Measurements from ENCODE around the gene GRIK2.

GRIK2 gene

DNA sequence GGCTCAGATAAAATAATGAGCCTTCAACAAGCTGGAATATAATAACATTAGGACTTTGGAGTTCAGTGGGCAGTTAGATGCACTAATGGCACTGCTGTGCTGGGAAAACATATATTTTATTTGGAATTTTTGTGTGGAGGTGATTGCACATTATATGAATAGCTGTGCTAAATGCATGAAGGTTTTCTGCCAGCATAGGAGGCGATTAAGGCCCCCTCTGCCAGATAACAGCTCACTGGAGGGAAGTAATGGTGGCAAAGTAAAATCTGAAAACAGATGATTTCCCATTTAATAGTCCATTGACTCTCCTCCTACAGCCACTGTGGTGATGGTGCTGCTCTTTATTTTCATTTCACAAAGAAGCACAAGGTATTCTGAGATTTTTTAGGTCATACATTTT lies 326.0 kb downstream of the GRIK2 start:
- no peak for DNase-seq (ENCODE audit: low spot score)

DNA sequence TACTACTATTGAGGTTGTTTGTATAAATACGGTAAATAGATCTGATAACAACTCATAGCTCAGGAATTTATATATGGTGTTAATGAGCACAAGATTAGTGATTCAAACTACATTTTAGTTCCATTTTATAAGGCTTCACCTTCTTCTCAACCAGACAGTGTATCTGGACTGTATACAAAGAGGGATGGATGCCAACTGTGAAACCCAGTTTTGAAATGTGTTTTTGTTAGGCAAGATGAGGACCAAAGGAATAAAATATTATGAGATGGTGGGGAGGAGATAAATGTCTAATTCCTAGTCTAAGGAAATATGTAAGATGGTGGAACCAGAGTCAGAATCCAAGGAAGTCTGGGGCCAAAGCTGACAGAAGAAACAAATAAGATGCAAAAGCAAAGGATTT lies 329.0 kb downstream of the GRIK2 start:
- no peak for DNase-seq (ENCODE audit: low spot score)

DNA sequence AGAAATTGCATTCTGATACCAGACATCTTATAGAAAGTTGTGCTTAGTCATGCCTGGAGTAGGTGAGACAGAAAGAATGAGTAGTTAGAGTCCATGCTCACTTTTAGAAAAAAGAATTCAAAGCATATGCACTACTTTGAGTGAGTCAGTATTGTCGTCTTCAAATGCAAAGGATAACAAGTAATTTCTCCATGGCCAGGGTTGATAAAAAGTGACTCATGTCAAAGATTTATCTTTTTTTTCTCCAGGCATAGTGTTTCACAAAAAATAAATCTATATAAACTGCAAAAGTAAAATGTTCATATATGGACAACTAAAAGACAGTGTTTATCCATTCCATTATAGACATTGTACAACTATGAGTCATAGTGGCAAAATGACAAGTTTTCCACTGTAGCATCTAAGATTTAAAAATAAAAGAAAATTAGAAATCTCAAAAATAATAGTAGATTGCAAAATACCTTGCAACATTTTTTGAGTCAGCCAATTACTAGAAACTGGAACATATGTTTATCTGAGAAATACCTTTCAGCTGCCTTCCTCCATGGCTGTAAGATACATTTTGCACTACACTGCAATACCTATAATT lies 329.6 kb downstream of the GRIK2 start:
- DNase-seq (ENCODE audit: low spot score): no peak

DNA sequence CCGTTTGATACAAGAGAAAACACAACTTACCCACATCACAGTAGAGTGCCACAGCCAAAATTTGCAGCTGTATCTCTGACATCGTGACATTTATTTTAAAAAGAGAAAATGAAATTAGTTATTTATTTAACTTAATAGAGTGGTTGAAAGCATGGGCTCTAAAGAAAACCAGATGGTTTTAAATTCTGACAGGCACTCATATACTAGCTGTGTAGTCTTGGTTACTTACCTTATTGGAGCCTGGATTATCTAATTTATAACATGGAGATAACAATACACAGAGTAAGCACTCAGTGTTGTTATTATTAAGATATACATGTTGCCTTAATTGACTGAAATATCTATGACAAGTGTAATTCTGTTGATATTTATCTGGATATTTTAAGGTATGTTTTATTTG lies 334.9 kb downstream of the GRIK2 start:
- DNase-seq (ENCODE audit: low spot score): no peak

DNA sequence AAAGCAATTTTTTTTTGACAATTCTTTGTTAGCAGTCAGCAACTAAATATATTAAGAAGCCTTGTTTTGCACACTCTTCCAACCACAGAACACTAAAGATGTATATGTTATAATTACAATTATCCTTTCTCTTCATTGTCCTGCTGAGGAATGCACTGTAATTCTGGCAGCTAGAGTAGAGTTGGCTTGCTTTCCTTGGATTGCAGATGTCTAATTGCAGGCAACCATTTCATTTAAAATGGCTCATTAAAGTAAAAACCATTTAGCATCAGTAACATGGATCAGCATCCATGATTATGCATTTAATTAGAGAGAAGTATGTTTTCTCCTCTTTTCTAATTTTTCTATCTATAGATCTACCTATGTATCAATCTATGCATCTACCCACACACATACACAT lies 335.4 kb downstream of the GRIK2 start:
- no peak for DNase-seq (ENCODE audit: low spot score)

- no peak for DNase-seq (ENCODE audit: low spot score)
Observed at GRCh38 chr6:101730954-101731353, 337.4 kb downstream of the GRIK2 start.

DNA sequence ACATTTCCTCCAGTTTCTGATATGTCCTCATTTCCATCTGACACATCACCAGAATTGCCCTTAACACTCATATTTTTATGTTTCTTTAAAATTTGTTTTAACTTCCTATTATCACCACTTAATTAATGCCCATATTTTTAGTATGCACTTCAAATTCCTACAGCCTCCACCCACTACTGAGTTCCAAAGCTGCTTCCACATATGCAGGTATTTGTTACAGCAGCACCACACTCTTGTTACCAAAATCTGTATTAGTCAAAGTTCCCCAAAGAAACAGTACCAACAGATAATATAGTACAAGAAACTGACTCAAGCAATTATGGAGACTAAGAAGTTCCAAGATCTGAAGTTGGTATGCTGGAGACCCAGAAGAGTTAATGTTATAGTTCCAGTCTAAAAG lies 340.4 kb downstream of the GRIK2 start:
- no peak for DNase-seq (ENCODE audit: low spot score)

DNA sequence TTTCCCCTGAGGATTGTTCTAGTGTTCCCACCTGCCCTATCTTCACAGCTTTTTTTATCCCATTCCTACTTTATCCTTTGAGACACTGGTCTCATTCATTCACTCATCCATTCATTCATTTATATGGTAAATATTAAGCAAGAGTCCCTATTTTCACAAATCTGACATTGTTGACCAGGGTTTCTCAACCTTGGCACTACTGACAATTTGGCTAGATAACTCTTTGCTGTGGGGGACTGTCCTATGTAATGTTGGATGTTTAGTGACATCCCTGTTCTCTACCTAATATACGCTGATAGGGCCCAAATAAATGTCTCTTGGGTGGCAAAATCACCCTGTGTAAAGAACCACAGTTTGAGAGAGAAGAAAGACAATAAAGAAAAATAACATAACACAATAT lies 345.0 kb downstream of the GRIK2 start:
- no peak for DNase-seq (ENCODE audit: low spot score)

- DNase-seq (ENCODE audit: low spot score): no peak
Observed at GRCh38 chr6:101740631-101741030, 347.1 kb downstream of the GRIK2 start.

- DNase-seq (ENCODE audit: low spot score): no peak
Observed at GRCh38 chr6:101741474-101742171, 348.1 kb downstream of the GRIK2 start.

- no peak for DNase-seq (ENCODE audit: low spot score)
Observed at GRCh38 chr6:101747160-101747559, 353.7 kb downstream of the GRIK2 start.

- no peak for DNase-seq (ENCODE audit: low spot score)
Observed at GRCh38 chr6:101747716-101748115, 354.2 kb downstream of the GRIK2 start.

GRCh38 chr6:101755931-101756330 lies 362.4 kb downstream of the GRIK2 start:
- DNase-seq (ENCODE audit: low spot score): no peak

GRCh38 chr6:101758368-101758767 lies 364.9 kb downstream of the GRIK2 start:
- no peak for DNase-seq (ENCODE audit: low spot score)

GRCh38 chr6:101760843-101761621 lies 367.5 kb downstream of the GRIK2 start:
- DNase-seq (ENCODE audit: low spot score): no peak

GRCh38 chr6:101762851-101763250 lies 369.3 kb downstream of the GRIK2 start:
- DNase-seq (ENCODE audit: low spot score): no peak

GRCh38 chr6:101765281-101765680 lies 371.8 kb downstream of the GRIK2 start:
- no peak for DNase-seq (ENCODE audit: low spot score)

GRCh38 chr6:101770116-101770515 lies 376.6 kb downstream of the GRIK2 start:
- no peak for DNase-seq (ENCODE audit: low spot score)

- peak; percentile 42 for DNase-seq (ENCODE audit: low spot score)
Observed at GRCh38 chr6:101776919-101777350, 383.4 kb downstream of the GRIK2 start.

DNA sequence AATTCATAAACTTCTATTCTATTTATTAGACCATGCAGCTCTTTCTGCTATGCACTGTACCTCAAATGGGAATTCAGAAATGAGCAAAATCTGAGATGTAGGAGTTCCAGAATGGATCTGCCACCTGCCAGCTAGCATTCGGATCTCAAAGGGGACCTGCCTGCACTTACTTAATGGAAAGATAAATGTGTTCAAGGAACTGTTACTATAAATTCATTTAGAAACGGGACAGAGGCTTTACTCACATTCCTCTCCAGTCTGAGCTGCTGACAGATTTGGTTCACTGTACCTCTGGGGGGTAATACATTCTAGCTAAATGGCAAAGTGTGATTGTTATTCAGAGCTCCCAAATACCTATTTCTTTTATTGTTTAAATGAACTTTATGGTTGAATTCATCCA lies 384.1 kb downstream of the GRIK2 start:
- DNase-seq (ENCODE audit: low spot score): peak; percentile 12

DNA sequence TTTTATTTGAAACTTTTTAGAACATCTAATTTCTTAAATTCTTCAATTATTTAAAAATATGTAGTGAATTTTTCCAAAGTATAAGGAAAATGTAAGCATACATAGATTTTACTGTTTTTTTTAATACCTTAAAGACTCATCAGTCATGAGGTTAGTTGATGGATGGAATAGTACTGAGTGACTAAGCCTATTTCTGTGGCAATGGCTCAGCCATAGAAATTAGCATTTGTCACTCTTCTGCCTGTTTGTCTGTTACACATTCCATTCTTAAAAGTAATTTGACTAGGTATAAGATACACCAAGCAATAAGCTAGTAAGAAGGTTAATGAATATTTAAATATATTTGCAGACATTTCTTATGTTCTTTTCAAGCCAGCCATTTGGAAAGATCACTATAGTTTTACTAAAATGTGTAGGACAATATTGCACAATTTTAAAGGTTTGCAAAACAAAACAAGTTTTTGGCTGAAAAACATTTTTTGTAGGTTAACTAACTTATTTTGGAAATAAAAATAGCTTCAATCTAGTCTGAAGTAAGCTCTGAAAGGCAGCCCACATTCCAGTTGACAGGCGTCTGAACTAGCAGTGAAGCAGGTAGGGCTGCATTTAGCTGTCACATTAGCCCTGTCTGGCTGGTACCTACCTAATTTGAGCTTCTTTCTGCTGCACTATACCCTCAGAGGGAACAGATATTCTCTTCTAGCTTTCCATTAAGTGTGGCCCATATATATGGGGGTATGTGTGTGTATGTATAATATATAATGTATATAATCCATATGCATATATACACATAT lies 385.7 kb downstream of the GRIK2 start:
- DNase-seq (ENCODE audit: low spot score): no peak

DNA sequence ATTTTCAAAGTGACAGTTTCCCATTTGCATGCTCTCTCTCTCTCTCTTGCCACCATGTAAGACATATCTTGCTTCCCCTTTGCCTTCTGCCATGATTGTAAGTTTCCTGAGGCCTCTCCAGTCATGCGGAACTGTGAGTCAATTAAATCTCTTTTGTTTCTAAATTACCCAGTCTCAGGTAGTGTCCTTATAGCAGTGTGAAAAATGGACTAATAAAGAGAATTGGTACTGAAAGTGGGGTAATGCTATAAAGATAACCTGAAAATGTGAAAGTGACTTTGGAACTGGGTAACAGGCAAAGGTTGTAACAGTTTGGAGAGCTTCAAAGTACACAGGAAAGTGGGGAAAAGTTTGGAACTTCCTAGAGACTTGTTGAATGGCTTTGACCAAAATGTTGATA lies 389.8 kb downstream of the GRIK2 start:
- no peak for DNase-seq (ENCODE audit: low spot score)
